MM.1S (cell line): ENCODE measurements around the gene REST.

Experiments
- CTCF ChIP-seq: fragments of 300-600 bp; sonication (generic); IDR thresholded peaks from 2 replicates; pipeline ENCODE4 v1.5.1; 2016; ENCODE audit warnings: antibody characterized with exemption, low read length, mixed read lengths
- EZH2 ChIP-seq: fragments of 300-600 bp; sonication (generic); optimal IDR thresholded peaks from 2 replicates; pipeline ENCODE3; 2017; ENCODE audit warnings: low read depth, mild to moderate bottlenecking, antibody characterized with exemption, low read length, mixed read lengths
- EZH2phosphoT487 ChIP-seq: fragments of 300-600 bp; sonication (generic); IDR thresholded peaks from 2 replicates; pipeline ENCODE4 v1.6.1; 2018; ENCODE audit warnings: antibody characterized with exemption, low read length

GRCh38 chr4:56958111-56958517, 50.4 kb downstream of the REST start:
- TF ChIP-seq CTCF: no peak
- no peak for TF ChIP-seq EZH2
- no peak for TF ChIP-seq EZH2phosphoT487
